Measurements from ENCODE around the gene GRID2IP. TPM values are rescaled to one million over a fixed set of nuclear protein-coding genes. Genes with fewer than 3 reads are reported as not detected.

Gene GRID2IP
- total and polyA plus RNA-seq, 10 of the 15 experiments (the other 5 are each of a cell fraction or from before 2014, with no cell fraction given), result not detected

DNA sequence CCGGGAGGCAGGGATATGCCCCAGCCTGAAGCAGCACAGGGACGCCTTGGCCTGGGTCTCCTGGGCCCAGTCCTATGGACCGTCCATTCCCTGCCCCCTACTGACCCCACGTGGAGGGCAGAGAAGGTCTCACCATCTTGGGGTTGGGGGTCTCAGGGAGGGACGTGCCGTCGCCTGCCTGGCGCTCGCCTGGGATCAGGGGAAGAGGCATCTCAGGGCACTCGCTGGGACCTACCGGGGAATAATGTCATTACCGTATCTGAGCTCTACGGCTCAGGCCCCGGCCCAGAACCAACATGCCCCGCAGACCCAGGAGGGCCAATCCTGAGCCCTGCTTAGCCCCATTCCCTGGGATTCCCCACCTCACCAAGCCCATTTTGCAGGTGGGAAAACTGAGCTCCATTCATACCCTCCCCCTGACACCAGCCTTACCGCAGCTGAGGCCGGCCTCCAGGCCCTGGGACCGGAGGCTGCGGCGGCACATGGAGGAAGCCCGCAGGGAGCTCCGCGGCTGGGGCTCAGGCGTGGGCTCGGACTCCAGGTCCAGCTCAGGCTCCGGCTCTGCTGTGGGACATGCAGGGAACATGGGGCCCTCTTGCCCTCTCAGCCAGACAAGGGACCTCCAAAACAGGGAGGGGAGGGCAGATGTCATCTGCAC, 40.7 kb downstream of the GRID2IP start (continued):
- TF ChIP-seq POU2F2 (IDR thresholded peaks at IDR 0.05; ENCODE audit: borderline replicate concordance, low read depth, low read length), result no peak
- no peak for TF ChIP-seq PAX8 (IDR thresholded peaks at IDR 0.05)
- TF ChIP-seq, protein P1, sequence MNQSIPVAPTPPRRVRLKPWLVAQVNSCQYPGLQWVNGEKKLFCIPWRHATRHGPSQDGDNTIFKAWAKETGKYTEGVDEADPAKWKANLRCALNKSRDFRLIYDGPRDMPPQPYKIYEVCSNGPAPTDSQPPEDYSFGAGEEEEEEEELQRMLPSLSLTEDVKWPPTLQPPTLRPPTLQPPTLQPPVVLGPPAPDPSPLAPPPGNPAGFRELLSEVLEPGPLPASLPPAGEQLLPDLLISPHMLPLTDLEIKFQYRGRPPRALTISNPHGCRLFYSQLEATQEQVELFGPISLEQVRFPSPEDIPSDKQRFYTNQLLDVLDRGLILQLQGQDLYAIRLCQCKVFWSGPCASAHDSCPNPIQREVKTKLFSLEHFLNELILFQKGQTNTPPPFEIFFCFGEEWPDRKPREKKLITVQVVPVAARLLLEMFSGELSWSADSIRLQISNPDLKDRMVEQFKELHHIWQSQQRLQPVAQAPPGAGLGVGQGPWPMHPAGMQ (IDR thresholded peaks at IDR 0.05; ENCODE audit: borderline replicate concordance), result no peak
- no peak for TF ChIP-seq EGR1 (IDR thresholded peaks at IDR 0.05; ENCODE audit: borderline replicate concordance in 1 of 2, low read depth in 2 of 2, low read length in 2 of 2)
- TF ChIP-seq FOXK2 (IDR thresholded peaks at IDR 0.05), result no peak
- TF ChIP-seq, protein P2, sequence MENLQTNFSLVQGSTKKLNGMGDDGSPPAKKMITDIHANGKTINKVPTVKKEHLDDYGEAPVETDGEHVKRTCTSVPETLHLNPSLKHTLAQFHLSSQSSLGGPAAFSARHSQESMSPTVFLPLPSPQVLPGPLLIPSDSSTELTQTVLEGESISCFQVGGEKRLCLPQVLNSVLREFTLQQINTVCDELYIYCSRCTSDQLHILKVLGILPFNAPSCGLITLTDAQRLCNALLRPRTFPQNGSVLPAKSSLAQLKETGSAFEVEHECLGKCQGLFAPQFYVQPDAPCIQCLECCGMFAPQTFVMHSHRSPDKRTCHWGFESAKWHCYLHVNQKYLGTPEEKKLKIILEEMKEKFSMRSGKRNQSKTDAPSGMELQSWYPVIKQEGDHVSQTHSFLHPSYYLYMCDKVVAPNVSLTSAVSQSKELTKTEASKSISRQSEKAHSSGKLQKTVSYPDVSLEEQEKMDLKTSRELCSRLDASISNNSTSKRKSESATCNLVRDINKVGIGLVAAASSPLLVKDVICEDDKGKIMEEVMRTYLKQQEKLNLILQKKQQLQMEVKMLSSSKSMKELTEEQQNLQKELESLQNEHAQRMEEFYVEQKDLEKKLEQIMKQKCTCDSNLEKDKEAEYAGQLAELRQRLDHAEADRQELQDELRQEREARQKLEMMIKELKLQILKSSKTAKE (IDR thresholded peaks at IDR 0.05; ENCODE audit: low read depth, poor library complexity, severe bottlenecking), result no peak
- no peak for TF ChIP-seq ZBED1 (IDR thresholded peaks at IDR 0.05; ENCODE audit: borderline replicate concordance)
- no peak for TF ChIP-seq NBN (IDR thresholded peaks at IDR 0.05)
- TF ChIP-seq, protein P3, sequence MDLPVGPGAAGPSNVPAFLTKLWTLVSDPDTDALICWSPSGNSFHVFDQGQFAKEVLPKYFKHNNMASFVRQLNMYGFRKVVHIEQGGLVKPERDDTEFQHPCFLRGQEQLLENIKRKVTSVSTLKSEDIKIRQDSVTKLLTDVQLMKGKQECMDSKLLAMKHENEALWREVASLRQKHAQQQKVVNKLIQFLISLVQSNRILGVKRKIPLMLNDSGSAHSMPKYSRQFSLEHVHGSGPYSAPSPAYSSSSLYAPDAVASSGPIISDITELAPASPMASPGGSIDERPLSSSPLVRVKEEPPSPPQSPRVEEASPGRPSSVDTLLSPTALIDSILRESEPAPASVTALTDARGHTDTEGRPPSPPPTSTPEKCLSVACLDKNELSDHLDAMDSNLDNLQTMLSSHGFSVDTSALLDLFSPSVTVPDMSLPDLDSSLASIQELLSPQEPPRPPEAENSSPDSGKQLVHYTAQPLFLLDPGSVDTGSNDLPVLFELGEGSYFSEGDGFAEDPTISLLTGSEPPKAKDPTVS (IDR thresholded peaks at IDR 0.05; ENCODE audit: low read depth, low read length), result no peak

All from GM12878 (cell line).